Esophagus squamous epithelium (tissue), 5 donors: Measurements from ENCODE around the gene OVOL1. TPM values are rescaled to one million over a fixed set of nuclear protein-coding genes. Genes with fewer than 3 reads are reported as not detected.
"Not testable (repeated sequence)": the region's sequence is repeated elsewhere in the genome, so short reads cannot be mapped to it uniquely, and the experiment has no call there.

ENCODE experiments used
- DNase-seq: peaks from one replicate; lab custom pipeline; 2025; lab: John Stamatoyannopoulos, UW
- H3K27ac ChIP-seq, 4 donors: fragments of 200-600 bp; sonication (generic); one replicate each; pipeline ENCODE4 v1.5.1; 2016 to 2019; ENCODE audit warnings: mild to moderate bottlenecking in 1 of 4
- H3K27me3 ChIP-seq, 4 donors: fragments of 200-600 bp; sonication (generic); 1 replicate in 3 of 4; 2 replicates in 1 of 4; pipeline versions ENCODE4 v1.5.1 to v1.6.0; 2017 to 2021; ENCODE audit warnings: antibody characterized with exemption in 1 of 4
- H3K36me3 ChIP-seq, 3 donors: fragments of 200-600 bp; sonication (generic); one replicate each; pipeline ENCODE4 v1.5.1; 2016 to 2019
- H3K4me1 ChIP-seq, 3 donors: fragments of 200-600 bp; sonication (generic); one replicate each; pipeline ENCODE4 v1.5.1; 2017 to 2019
- H3K4me3 ChIP-seq, 4 donors: fragments of 200-600 bp; sonication (generic); 1 replicate in 3 of 4; 2 replicates in 1 of 4; pipeline ENCODE4 v1.5.1; 2016 to 2019; ENCODE audit warnings: mild to moderate bottlenecking in 2 of 4, moderate library complexity in 1 of 4
- H3K9me3 ChIP-seq, 3 donors: fragments of 200-600 bp; sonication (generic); one replicate each; pipeline ENCODE4 v1.5.1; 2016 to 2019
- CTCF ChIP-seq, 6 experiments: fragments of 450-650 bp in 4 of 6; fragments of 200-600 bp in 2 of 6; sonication (generic) in 2 of 6; IDR thresholded peaks; one replicate each; pipeline ENCODE4 v1.5.1; 2016 to 2019; ENCODE audit warnings: antibody characterized with exemption in 6 of 6, mild to moderate bottlenecking in 4 of 6, moderate library complexity in 4 of 6
- POLR2A ChIP-seq, 4 donors: fragments of 450-650 bp; IDR thresholded peaks; one replicate each; pipeline ENCODE4 v1.6.1; 2017; ENCODE audit warnings: antibody characterized with exemption in 4 of 4, mild to moderate bottlenecking in 4 of 4, moderate library complexity in 3 of 4
- WGBS, 2 donors: methylation state at CpG; one replicate each; pipeline ENCODE4 v1.1.5; 2018; 5-methylcytosine and 5-hydroxymethylcytosine counted together
- intact Hi-C: fragments of 100-400 bp; cut with DNase I; formaldehyde crosslinking; loops from one replicate; pipeline ENCODE4 v1.15.0; 2022
- total RNA-seq, 4 donors: library from RNA; depleted of rRNA; stranded (reverse); fragments of >200 nt; gene quantifications; one replicate each; pipeline ENCODE4 v1.1.0, GENCODE V29; 2016
- donor health status: DM: yes; HTN: yes; CAD: no.

The OVOL1 gene
- total RNA-seq, 4 donors from 2014 or later: 26.5 to 90.9 (median 55.3) TPM

DNA sequence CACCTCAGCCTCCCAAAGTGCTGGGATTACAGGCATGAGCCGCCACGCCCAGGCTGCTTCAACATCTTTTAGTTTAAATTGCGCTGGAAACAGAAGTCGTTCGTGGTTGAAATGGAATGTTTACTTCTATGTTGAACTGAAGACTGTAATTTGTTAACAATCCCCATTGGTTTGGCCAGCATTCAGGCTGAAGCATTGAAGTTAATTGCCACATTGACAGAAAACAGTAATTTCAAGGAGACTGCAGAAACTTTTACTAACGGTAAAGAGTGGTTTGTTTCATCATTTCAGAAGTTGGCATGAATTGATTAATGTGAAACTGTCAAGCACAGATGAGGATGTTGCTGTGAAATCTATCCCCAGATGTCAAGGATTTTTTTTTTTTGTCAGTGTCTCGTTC lies 20.3 kb upstream of the OVOL1 start:
- TF ChIP-seq POLR2A (IDR thresholded peaks at IDR 0.05): no peak
- no peak for TF ChIP-seq CTCF (IDR thresholded peaks at IDR 0.05)
- intact Hi-C loops: no loop called here
- Histone ChIP-seq H3K4me3 (no peak overlapping the region), H3K9me3 (no peaks in the 10 kb centered on the region), H3K27me3 (no peaks in the 10 kb centered on the region), H3K4me1 (peaks cover 0 to 9% (median 4%) of the 10 kb centered on the region in 3 donors), H3K36me3 (no peaks in the 10 kb centered on the region), H3K27ac (no peak overlapping the region)
- whole genome bisulfite sequencing, 2 donors: 39 to 47% methylated on average over 7 of the region's 7 CpGs
- no peak for DNase-seq

GRCh38 chr11:65767406-65767805 lies 19.5 kb upstream of the OVOL1 start:
- peak overlapping the region in 1 of 4 donors; percentile 29 for H3K27ac ChIP-seq
- intact Hi-C loops: no loop called here
- no peak for DNase-seq
- H3K4me3 ChIP-seq: no peak overlapping the region
- 49 to 52% methylated on average over 10 of the region's 10 CpGs for whole genome bisulfite sequencing, 2 donors
- no peaks in the 10 kb centered on the region for H3K27me3 ChIP-seq
- no peaks in the 10 kb centered on the region for H3K9me3 ChIP-seq
- no peaks in the 10 kb centered on the region for H3K36me3 ChIP-seq
- TF ChIP-seq POLR2A (IDR thresholded peaks at IDR 0.05): no peak
- TF ChIP-seq CTCF (IDR thresholded peaks at IDR 0.05): no peak
- H3K4me1 ChIP-seq: peaks cover 0 to 9% (median 4%) of the 10 kb centered on the region in 3 donors

GRCh38 chr11:65767806-65768205 lies 19.1 kb upstream of the OVOL1 start:
- WGBS, 2 donors: 35 to 67% methylated on average over 5 of the region's 5 CpGs
- intact Hi-C loops, H3K4me3 ChIP-seq, H3K27me3 ChIP-seq, H3K36me3 ChIP-seq, H3K4me1 ChIP-seq, H3K9me3 ChIP-seq, H3K27ac ChIP-seq, DNase-seq: not testable (repeated sequence)

- H3K36me3 ChIP-seq: no peaks in the 10 kb centered on the region
- H3K27me3 ChIP-seq: no peaks in the 10 kb centered on the region
- H3K9me3 ChIP-seq: no peaks in the 10 kb centered on the region
- TF ChIP-seq POLR2A (IDR thresholded peaks at IDR 0.05) (no peak), CTCF (IDR thresholded peaks at IDR 0.05) (no peak)
- no peak overlapping the region for H3K27ac ChIP-seq
- 70 to 80% methylated on average over 10 to 12 of the region's 12 CpGs for WGBS, 2 donors
- DNase-seq: no peak
- peaks cover 0 to 36% (median 23%) of the 10 kb centered on the region in 3 donors for H3K4me1 ChIP-seq
- intact Hi-C loops: loop anchor here (10.0 kb wide), 1 partner anchor 56 kb away; the partner anchor contains the start of gene KAT5
- no peak overlapping the region for H3K4me3 ChIP-seq
Measured at GRCh38 chr11:65770951-65771567, 15.8 kb upstream of the OVOL1 start.

- no peak overlapping the region for H3K27ac ChIP-seq
Measured at GRCh38 chr11:65771589-65772112, 15.2 kb upstream of the OVOL1 start.

More at GRCh38 chr11:65771589-65772112, 15.2 kb upstream of the OVOL1 start:
- no peak for TF ChIP-seq CTCF (IDR thresholded peaks at IDR 0.05)
- no peak for TF ChIP-seq POLR2A (IDR thresholded peaks at IDR 0.05)
- DNase-seq: no peak
- Histone ChIP-seq H3K9me3 (no peaks in the 10 kb centered on the region), H3K4me3 (no peak overlapping the region), H3K4me1 (peaks cover 0 to 42% (median 29%) of the 10 kb centered on the region in 3 donors), H3K27me3 (no peaks in the 10 kb centered on the region), H3K36me3 (peaks cover 0 to 6% (median 0%) of the 10 kb centered on the region in 3 donors)
- 69 to 77% methylated on average over 6 of the region's 6 CpGs for WGBS, 2 donors
- intact Hi-C loops: loop anchor here (10.0 kb wide), 1 partner anchor 57 kb away; the partner anchor contains the start of gene KAT5
